ENCODE results near the gene MSANTD1.

MSANTD1 gene

DNA sequence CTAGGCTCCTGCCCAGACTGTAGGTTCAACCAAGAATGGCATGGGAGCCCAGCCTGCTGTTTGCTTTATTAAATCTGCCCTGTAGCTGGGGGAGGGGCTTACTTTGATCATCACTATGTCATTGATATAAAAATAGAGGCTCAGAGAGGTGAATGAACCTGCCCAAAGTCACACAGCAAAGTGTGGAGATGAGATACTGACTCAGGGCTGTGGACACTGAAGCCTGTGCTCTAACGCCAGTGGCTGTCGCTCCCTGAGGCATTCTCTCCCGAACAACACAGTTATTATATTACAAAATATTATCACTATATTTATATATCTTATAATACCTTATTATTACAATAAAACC, 3.5 kb downstream of the MSANTD1 start:
- Histone ChIP-seq H3K27me3 (ENCODE audit: low read depth, low read length) (no peaks in the 10 kb centered on the region), H3K4me1 (ENCODE audit: control insufficient read depth in 1 of 2, insufficient read depth in 2 of 2, low read length in 2 of 2) (peaks cover 0 to 5% of the 10 kb centered on the region in 2 donors), H3K9me3 (ENCODE audit: control insufficient read depth in 1 of 2, low read length in 2 of 2) (no peaks in the 10 kb centered on the region), H3K4me3 (ENCODE audit: low read depth in 1 of 2, low read length in 2 of 2) (no peak overlapping the region), H3K36me3 (ENCODE audit: control insufficient read depth in 1 of 2, insufficient read depth in 2 of 2, low read length in 2 of 2) (peaks cover 0 to 15% of the 10 kb centered on the region in 2 donors), H3K27ac (ENCODE audit: low read length) (no peak overlapping the region)

- peaks cover 0 to 15% of the 10 kb centered on the region in 2 donors for H3K36me3 ChIP-seq (ENCODE audit: control insufficient read depth in 1 of 2, insufficient read depth in 2 of 2, low read length in 2 of 2)
- H3K27ac ChIP-seq (ENCODE audit: low read length): no peak overlapping the region
- H3K4me1 ChIP-seq (ENCODE audit: control insufficient read depth in 1 of 2, insufficient read depth in 2 of 2, low read length in 2 of 2): peaks cover 0 to 5% of the 10 kb centered on the region in 2 donors
- no peaks in the 10 kb centered on the region for H3K9me3 ChIP-seq (ENCODE audit: control insufficient read depth in 1 of 2, low read length in 2 of 2)
- no peak overlapping the region for H3K4me3 ChIP-seq (ENCODE audit: low read depth in 1 of 2, low read length in 2 of 2)
- H3K27me3 ChIP-seq (ENCODE audit: low read depth, low read length): no peaks in the 10 kb centered on the region
These were observed 4.1 kb downstream of the MSANTD1 start for GRCh38 chr4:3252831-3253641.

DNA sequence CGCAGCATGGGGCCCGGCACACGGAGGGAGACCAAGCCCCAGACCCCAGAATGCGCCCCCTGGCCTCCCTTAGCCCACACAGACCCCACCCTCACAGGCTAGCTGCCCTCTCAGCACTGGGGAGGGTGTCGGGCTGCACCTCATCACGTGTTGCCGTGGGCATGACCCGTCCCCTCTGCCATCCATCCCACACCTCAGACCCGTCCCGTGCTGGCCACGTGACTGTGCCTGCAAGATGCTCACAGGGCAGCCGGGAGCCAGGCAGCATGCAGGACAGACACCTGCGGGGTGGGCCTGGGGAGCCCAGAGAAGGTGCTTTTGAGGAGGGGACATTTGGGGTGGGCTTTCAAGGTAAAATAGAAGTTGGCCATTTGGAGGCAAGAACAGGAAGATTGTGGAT, 4.8 kb downstream of the MSANTD1 start:
- Histone ChIP-seq H3K4me3 (ENCODE audit: low read depth in 1 of 2, low read length in 2 of 2) (no peak overlapping the region), H3K36me3 (ENCODE audit: control insufficient read depth in 1 of 2, insufficient read depth in 2 of 2, low read length in 2 of 2) (peaks cover 0 to 15% of the 10 kb centered on the region in 2 donors), H3K9me3 (ENCODE audit: control insufficient read depth in 1 of 2, low read length in 2 of 2) (no peaks in the 10 kb centered on the region)

GRCh38 chr4:3254302-3255131, 5.6 kb downstream of the MSANTD1 start:
- peaks cover 0 to 5% of the 10 kb centered on the region in 2 donors for H3K4me1 ChIP-seq (ENCODE audit: control insufficient read depth in 1 of 2, insufficient read depth in 2 of 2, low read length in 2 of 2)
- H3K27me3 ChIP-seq (ENCODE audit: low read depth, low read length): no peaks in the 10 kb centered on the region
- H3K9me3 ChIP-seq (ENCODE audit: control insufficient read depth in 1 of 2, low read length in 2 of 2): no peaks in the 10 kb centered on the region
- H3K36me3 ChIP-seq (ENCODE audit: control insufficient read depth in 1 of 2, insufficient read depth in 2 of 2, low read length in 2 of 2): peaks cover 0 to 15% of the 10 kb centered on the region in 2 donors
- no peak overlapping the region for H3K27ac ChIP-seq (ENCODE audit: low read length)
- H3K4me3 ChIP-seq (ENCODE audit: low read depth in 1 of 2, low read length in 2 of 2): no peak overlapping the region

More for the DNA sequence above, 4.8 kb downstream of the MSANTD1 start:
- Histone ChIP-seq H3K27me3 (ENCODE audit: low read depth, low read length) (no peaks in the 10 kb centered on the region), H3K27ac (ENCODE audit: low read length) (no peak overlapping the region), H3K4me1 (ENCODE audit: control insufficient read depth in 1 of 2, insufficient read depth in 2 of 2, low read length in 2 of 2) (peaks cover 0 to 5% of the 10 kb centered on the region in 2 donors)

DNA sequence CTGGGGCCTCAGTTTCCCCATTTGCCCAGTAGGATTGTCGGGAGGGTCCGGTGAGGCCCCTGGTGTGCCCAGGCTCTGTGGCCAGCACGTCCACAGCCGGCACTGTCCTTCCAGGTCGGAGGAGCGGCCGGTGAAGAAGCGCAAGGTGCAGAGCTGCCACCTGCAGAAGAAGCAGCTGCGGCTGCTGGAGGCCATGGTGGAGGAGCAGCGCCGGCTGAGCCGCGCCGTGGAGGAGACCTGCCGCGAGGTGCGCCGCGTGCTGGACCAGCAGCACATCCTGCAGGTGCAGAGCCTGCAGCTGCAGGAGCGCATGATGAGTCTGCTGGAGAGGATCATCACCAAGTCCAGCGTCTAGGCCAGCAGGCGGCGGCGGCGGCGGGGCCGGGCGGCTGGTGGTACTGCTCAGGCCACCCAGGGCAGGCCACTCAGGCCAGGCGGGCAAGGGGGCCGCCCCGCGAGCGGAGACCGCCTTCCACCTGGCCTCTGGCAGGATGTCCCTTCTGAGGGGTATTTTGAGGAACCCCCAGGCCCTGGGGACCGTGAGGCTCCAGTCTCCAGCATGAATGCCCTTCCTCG, 6.7 kb downstream of the MSANTD1 start:
- no peaks in the 10 kb centered on the region for H3K27me3 ChIP-seq (ENCODE audit: low read depth, low read length)
- no peaks in the 10 kb centered on the region for H3K9me3 ChIP-seq (ENCODE audit: control insufficient read depth in 1 of 2, low read length in 2 of 2)
- peaks cover 0 to 15% of the 10 kb centered on the region in 2 donors for H3K36me3 ChIP-seq (ENCODE audit: control insufficient read depth in 1 of 2, insufficient read depth in 2 of 2, low read length in 2 of 2)
- no peak overlapping the region for H3K4me3 ChIP-seq (ENCODE audit: low read depth in 1 of 2, low read length in 2 of 2)
- H3K4me1 ChIP-seq (ENCODE audit: control insufficient read depth in 1 of 2, insufficient read depth in 2 of 2, low read length in 2 of 2): peaks cover 0 to 5% of the 10 kb centered on the region in 2 donors
- H3K27ac ChIP-seq (ENCODE audit: low read length): no peak overlapping the region

DNA sequence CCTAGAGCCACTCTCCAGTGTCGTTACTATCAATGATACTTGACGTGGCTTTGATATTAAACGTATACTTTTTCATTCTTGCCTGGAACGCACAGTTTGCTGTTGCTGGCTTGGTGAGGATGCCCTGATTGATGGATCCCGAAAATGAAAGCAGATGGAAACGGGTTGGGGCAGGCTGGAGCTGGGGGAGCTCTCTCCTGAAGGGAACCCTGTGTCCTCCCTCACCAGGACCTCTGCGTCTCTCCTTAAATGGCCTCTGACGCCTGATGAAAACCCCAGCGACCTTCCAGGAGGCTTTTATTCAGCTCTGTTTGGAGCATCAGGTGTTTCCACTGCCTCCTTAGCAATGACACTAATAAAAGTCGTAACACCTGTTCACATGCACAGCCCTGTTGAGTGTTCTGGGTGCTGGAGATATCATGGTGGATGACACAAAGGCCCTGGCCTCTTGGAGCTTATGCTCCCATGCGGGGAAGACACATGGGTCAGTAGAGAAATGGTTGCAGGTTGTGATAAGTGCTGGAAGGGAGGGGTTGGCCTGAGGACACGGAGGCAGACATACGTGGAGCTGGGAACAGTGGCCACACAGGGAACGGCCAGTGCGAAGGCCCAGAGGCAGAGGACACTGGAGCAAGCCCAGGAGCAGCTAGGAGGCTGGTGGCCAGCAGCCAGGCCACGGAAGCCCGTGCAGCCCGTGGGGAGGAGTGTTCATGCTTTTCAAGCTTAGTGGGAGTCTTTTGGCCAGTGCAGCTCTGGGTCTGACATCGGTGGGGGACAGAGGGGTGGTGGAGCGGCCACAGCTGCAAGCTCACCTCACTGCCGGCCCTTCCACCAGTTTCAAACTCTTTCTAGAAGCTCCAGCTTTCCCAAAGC, 7.5 kb downstream of the MSANTD1 start:
- Histone ChIP-seq H3K4me3 (ENCODE audit: low read depth in 1 of 2, low read length in 2 of 2) (no peak overlapping the region), H3K27ac (ENCODE audit: low read length) (no peak overlapping the region), H3K36me3 (ENCODE audit: control insufficient read depth in 1 of 2, insufficient read depth in 2 of 2, low read length in 2 of 2) (peaks cover 0 to 15% of the 10 kb centered on the region in 2 donors), H3K27me3 (ENCODE audit: low read depth, low read length) (no peaks in the 10 kb centered on the region), H3K4me1 (ENCODE audit: control insufficient read depth in 1 of 2, insufficient read depth in 2 of 2, low read length in 2 of 2) (no peaks in the 10 kb centered on the region), H3K9me3 (ENCODE audit: control insufficient read depth in 1 of 2, low read length in 2 of 2) (no peaks in the 10 kb centered on the region)

GRCh38 chr4:3257103-3257555, 8.2 kb downstream of the MSANTD1 start:
- Histone ChIP-seq H3K9me3 (ENCODE audit: control insufficient read depth in 1 of 2, low read length in 2 of 2) (no peaks in the 10 kb centered on the region), H3K4me1 (ENCODE audit: control insufficient read depth in 1 of 2, insufficient read depth in 2 of 2, low read length in 2 of 2) (no peaks in the 10 kb centered on the region), H3K27ac (ENCODE audit: low read length) (no peak overlapping the region), H3K4me3 (ENCODE audit: low read depth in 1 of 2, low read length in 2 of 2) (no peak overlapping the region), H3K27me3 (ENCODE audit: low read depth, low read length) (no peaks in the 10 kb centered on the region), H3K36me3 (ENCODE audit: control insufficient read depth in 1 of 2, insufficient read depth in 2 of 2, low read length in 2 of 2) (peaks cover 0 to 15% of the 10 kb centered on the region in 2 donors)

DNA sequence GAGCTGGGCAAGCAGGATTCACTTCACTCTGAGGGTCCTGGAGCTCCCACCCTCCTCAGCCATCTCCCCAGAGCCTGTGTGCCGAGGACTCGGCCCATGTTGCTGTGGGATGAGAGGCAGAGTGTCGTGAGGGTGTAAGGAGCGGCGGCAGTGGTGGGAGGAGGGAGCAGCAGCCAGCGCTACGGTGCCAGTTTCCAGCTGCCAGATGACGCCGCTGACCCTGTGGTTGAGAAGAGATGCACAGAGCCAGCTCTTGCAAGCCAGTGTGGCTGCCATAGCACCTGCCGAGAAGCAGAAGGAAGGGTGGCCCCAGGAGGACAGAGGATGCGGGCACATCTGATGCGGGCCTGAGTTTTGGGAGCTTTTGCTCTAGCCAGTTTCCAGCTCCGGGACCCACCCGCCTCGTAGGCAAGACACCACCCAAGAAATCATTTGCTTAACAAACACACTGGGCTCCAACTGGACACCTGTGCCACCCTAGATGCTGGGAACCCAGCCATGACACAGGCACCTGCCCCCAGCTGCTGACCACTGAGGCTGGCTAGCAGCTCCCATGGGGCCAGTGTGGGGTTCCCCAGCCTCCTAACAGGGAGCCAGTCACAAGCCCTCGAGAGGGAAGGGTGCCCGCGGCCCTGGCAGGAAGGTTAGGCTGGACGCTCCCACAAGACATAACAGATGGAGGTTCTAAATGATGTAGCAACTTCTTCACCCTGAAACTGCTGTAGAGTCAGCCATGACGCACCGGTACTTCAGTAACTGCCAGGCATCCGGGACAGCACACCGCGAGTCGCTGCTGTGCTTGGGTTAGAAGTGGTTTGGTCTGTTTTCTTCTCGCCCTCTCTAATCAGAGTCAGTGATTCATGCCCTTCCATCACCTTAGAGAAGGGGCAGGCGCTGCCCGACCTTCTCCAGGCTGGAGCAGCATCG, 8.9 kb downstream of the MSANTD1 start:
- Histone ChIP-seq H3K27me3 (ENCODE audit: low read depth, low read length) (no peaks in the 10 kb centered on the region), H3K36me3 (ENCODE audit: control insufficient read depth in 1 of 2, insufficient read depth in 2 of 2, low read length in 2 of 2) (peaks cover 0 to 15% of the 10 kb centered on the region in 2 donors), H3K27ac (ENCODE audit: low read length) (no peak overlapping the region), H3K4me3 (ENCODE audit: low read depth in 1 of 2, low read length in 2 of 2) (no peak overlapping the region), H3K4me1 (ENCODE audit: control insufficient read depth in 1 of 2, insufficient read depth in 2 of 2, low read length in 2 of 2) (no peaks in the 10 kb centered on the region), H3K9me3 (ENCODE audit: control insufficient read depth in 1 of 2, low read length in 2 of 2) (no peaks in the 10 kb centered on the region)

GRCh38 chr4:3261411-3262207, 12.7 kb downstream of the MSANTD1 start:
- H3K27ac ChIP-seq (ENCODE audit: low read length): no peak overlapping the region
- H3K27me3 ChIP-seq (ENCODE audit: low read depth, low read length): no peaks in the 10 kb centered on the region
- H3K9me3 ChIP-seq (ENCODE audit: control insufficient read depth in 1 of 2, low read length in 2 of 2): no peaks in the 10 kb centered on the region
- H3K4me1 ChIP-seq (ENCODE audit: control insufficient read depth in 1 of 2, insufficient read depth in 2 of 2, low read length in 2 of 2): no peaks in the 10 kb centered on the region
- no peaks in the 10 kb centered on the region for H3K36me3 ChIP-seq (ENCODE audit: control insufficient read depth in 1 of 2, insufficient read depth in 2 of 2, low read length in 2 of 2)
- no peak overlapping the region for H3K4me3 ChIP-seq (ENCODE audit: low read depth in 1 of 2, low read length in 2 of 2)

All from muscle layer of duodenum (tissue), 2 donors.